Measurements from ENCODE around the gene FAM13A. TPM values are rescaled to one million over a fixed set of nuclear protein-coding genes. Genes with fewer than 3 reads are reported as not detected.
A peak's percentile ranks its signal among the peaks of the same experiment; 100 is the strongest.

FAM13A gene
- total RNA-seq, 1 experiment from 2014 or later: 60.3 TPM

DNA sequence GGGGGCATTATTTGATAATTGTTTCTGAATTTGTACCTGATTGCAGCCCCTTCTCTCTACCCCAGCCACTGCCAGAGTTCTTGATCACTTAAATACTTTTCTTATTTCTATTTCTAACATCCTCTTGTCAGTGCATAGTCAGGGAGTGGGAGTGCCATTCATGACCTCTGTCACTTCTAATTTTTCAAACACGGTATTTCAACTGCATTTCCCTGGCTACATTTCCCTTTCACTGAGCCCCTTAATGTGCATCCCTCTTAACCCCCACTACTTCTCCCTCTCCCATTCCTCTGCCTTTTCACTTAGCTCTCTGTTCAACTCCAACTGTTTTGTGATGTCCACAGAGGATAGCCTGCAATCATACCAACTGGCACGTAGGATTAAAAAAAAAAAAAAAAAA is 231.1 kb downstream of the FAM13A start:
- Histone ChIP-seq H3K4me3 (no peak overlapping the region), H3K27ac (no peak overlapping the region), H3K36me3 (no peaks in the 10 kb centered on the region), H3K4me1 (peaks cover 15% of the 10 kb centered on the region), H3K9me3 (replicated peaks) (no peaks in the 10 kb centered on the region), H3K27me3 (no peaks in the 10 kb centered on the region)
- no peak for DNase-seq

DNA sequence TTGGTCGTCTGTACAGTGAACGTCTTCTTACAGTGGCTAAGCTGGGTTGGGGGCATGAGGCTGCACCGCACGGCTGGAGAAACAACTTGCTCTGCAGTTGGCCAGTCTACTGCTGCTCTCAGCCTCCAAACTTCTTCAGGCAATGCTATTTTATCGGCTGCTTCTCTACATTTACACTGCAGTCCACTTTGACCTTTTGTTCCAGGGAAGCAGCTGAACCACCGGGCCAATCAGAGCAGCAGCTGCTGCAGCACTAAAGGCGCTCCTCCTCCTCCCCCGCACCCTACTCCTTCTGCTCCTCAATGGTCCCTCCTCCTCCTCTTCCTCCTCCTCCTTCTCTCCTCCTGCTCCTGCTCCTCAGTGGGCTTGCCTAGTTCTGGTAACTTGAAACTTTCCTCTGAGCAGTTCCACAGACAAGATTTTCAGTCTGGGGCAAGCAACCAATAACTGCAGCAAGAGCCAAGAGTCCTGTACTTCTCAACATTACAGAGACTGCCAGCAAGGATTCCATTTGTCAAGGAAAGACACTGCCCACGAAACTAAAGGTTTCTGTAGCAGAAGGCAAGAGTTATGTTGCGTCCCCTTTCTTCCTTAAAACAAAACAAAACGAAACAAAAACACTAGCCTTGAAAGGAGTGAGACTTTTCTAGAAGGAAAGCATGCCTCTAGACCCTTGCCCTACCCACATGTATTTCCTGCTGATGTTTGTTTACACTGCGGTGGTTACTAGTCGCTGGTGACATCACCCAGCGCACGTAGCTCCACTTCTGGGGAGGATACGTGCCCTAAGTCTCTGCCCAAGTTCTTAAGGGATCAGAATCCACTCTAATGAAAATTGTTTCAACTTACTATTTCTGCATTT is 233.7 kb downstream of the FAM13A start:
- peak; percentile 92 to 96 for DNase-seq
- Histone ChIP-seq H3K36me3 (no peaks in the 10 kb centered on the region), H3K9me3 (replicated peaks) (no peaks in the 10 kb centered on the region), H3K27ac (peak overlapping the region; percentile 69), H3K27me3 (no peaks in the 10 kb centered on the region), H3K4me1 (peaks cover 20% of the 10 kb centered on the region), H3K4me3 (peak overlapping the region; percentile 59)

- no peaks in the 10 kb centered on the region for H3K36me3 ChIP-seq
- peaks cover 20% of the 10 kb centered on the region for H3K4me1 ChIP-seq
- no peaks in the 10 kb centered on the region for H3K27me3 ChIP-seq
- H3K27ac ChIP-seq: peak overlapping the region; percentile 69
- peak overlapping the region; percentile 59 for H3K4me3 ChIP-seq
- DNase-seq: no peak
- H3K9me3 ChIP-seq (replicated peaks): no peaks in the 10 kb centered on the region
Measured at GRCh38 chr4:88822034-88822789, 234.8 kb downstream of the FAM13A start.

- Histone ChIP-seq H3K27me3 (no peaks in the 10 kb centered on the region), H3K27ac (no peak overlapping the region; the same call in 1 of the 2 replicates), H3K36me3 (no peaks in the 10 kb centered on the region), H3K4me3 (peak overlapping the region; percentile 59), H3K9me3 (replicated peaks) (no peaks in the 10 kb centered on the region), H3K4me1 (peaks cover 20% of the 10 kb centered on the region)
- DNase-seq: no peak
Measured at GRCh38 chr4:88821522-88821921, 235.5 kb downstream of the FAM13A start.

DNA sequence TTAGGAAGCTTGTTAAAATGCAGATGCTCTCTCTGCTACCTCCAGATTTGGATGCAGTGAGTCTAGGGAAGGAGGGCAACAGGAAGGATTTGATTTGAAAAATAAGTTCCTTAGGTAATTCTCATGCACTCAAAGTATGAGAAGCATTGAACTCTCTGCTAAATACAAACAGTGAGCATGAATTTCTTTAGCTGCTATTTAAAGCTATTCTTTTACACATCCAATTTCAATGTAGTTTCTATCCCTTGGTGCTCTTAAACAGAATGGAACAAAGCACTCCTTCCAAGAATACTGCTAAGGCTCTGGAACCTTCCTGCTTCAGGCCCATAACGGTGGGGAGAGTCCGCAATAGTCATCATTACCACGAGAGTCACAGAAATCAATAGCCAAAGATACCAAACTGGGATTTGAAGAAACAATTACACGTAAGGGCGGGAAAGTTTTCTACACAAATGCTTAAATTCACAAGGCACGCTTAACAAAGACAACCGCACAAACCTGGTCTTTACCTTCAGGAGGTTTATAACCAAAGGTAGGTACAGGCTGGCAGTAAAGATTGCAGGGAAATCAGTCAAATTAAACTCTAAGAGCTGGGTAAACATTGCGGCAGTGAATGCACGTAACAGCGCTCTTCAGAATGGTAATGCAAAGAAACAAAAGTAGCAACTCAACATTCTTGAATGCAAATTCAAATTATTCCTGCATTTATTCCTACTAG is 236.1 kb downstream of the FAM13A start:
- Histone ChIP-seq H3K4me1 (peaks cover 20% of the 10 kb centered on the region), H3K36me3 (no peaks in the 10 kb centered on the region), H3K27ac (no peak overlapping the region), H3K27me3 (no peaks in the 10 kb centered on the region), H3K9me3 (replicated peaks) (no peaks in the 10 kb centered on the region), H3K4me3 (peak overlapping the region; percentile 59)
- DNase-seq: no peak

GRCh38 chr4:88819818-88820697 is 236.9 kb downstream of the FAM13A start:
- no peak for DNase-seq
- Histone ChIP-seq H3K4me1 (peaks cover 20% of the 10 kb centered on the region), H3K27me3 (no peaks in the 10 kb centered on the region), H3K36me3 (no peaks in the 10 kb centered on the region), H3K27ac (no peak overlapping the region), H3K4me3 (no peak overlapping the region; the same call in 1 of the 2 replicates), H3K9me3 (replicated peaks) (no peaks in the 10 kb centered on the region)

DNA sequence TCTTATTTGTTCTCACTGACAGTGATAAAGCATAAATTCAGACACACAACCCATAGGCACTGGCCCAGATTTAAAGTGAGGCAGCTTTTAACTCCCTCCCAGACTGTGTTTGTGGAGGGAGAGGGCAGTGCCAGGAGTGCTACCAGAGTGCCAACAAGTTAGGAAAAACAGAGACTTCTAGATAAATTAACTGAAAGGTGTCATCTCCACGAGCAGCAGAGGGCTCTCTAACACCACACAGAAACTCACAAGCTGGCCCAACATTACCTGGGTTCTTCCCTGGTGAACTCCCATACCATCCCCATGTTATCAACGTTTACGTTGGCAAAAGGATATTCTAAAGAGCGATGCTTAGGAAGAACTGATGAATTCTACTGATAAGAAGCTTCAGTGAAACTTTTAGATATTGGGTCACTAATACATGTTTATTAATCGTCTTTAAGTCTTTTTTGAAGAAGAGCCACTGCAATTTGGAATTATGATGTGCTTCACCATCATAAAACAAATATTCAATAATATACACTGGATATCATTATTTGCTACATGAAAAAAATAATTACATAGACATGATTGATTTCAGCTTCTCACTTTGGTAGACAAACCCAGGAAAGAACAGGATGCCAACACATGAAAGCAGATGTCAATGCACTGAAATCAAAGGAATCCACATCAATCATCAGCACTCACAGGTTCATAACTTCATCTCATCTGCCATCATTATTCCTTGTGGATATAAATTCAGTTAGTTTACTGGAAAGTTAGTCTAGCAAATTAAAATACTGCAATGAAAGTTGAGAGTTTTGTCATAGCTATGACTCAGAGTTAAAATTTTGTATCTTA is 238.1 kb downstream of the FAM13A start:
- Histone ChIP-seq H3K27me3 (no peaks in the 10 kb centered on the region), H3K4me1 (peaks cover 16% of the 10 kb centered on the region), H3K9me3 (replicated peaks) (no peaks in the 10 kb centered on the region), H3K27ac (no peak overlapping the region), H3K4me3 (no peak overlapping the region), H3K36me3 (no peaks in the 10 kb centered on the region)
- DNase-seq: peak; percentile 49 to 76

- no peaks in the 10 kb centered on the region for H3K27me3 ChIP-seq
- no peak for DNase-seq
- no peak overlapping the region for H3K27ac ChIP-seq
Measured at GRCh38 chr4:88817740-88818139, 239.2 kb downstream of the FAM13A start.

DNA sequence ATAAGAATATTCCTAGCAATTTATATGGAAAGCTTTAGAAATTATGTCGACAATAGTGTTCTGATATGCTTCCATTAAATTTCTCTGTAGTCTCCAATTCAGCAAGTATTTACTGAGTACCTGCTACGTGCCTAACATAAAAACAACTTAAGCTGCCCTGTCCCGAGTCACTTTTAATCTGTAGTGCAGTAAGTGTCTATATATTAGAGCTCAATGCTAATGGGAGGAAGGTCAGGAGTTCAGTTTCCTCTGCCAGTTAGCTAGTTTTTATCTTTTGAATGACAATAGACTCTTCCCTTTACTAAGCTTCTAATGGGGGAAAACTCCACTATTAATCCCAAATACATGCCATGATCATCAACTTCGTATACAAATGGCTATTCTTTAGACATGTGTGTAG is 240.6 kb downstream of the FAM13A start:
- Histone ChIP-seq H3K27ac (no peak overlapping the region), H3K27me3 (no peaks in the 10 kb centered on the region), H3K36me3 (no peaks in the 10 kb centered on the region), H3K4me3 (no peak overlapping the region), H3K9me3 (replicated peaks) (no peaks in the 10 kb centered on the region), H3K4me1 (peaks cover 10% of the 10 kb centered on the region)
- no peak for DNase-seq

More at GRCh38 chr4:88817740-88818139, 239.2 kb downstream of the FAM13A start:
- H3K4me3 ChIP-seq: no peak overlapping the region
- no peaks in the 10 kb centered on the region for H3K9me3 ChIP-seq (replicated peaks)
- H3K36me3 ChIP-seq: no peaks in the 10 kb centered on the region
- peaks cover 16% of the 10 kb centered on the region for H3K4me1 ChIP-seq

- H3K27me3 ChIP-seq: no peaks in the 10 kb centered on the region
- H3K4me3 ChIP-seq: no peak overlapping the region
- DNase-seq: no peak
- no peaks in the 10 kb centered on the region for H3K4me1 ChIP-seq
- no peak overlapping the region for H3K27ac ChIP-seq
- no peaks in the 10 kb centered on the region for H3K9me3 ChIP-seq (replicated peaks)
- H3K36me3 ChIP-seq: no peaks in the 10 kb centered on the region
Measured at GRCh38 chr4:88814043-88814617, 242.9 kb downstream of the FAM13A start.

- no peak for DNase-seq
- H3K9me3 ChIP-seq (replicated peaks): no peaks in the 10 kb centered on the region
- H3K36me3 ChIP-seq: no peaks in the 10 kb centered on the region
- H3K4me1 ChIP-seq: no peaks in the 10 kb centered on the region
- no peaks in the 10 kb centered on the region for H3K27me3 ChIP-seq
- H3K4me3 ChIP-seq: no peak overlapping the region
- no peak overlapping the region for H3K27ac ChIP-seq
Measured at GRCh38 chr4:88813013-88813412, 244.0 kb downstream of the FAM13A start.

GRCh38 chr4:88812420-88812819 is 244.6 kb downstream of the FAM13A start:
- no peak overlapping the region for H3K4me3 ChIP-seq
- no peak for DNase-seq
- H3K36me3 ChIP-seq: no peaks in the 10 kb centered on the region
- no peaks in the 10 kb centered on the region for H3K4me1 ChIP-seq
- no peak overlapping the region for H3K27ac ChIP-seq
- no peaks in the 10 kb centered on the region for H3K27me3 ChIP-seq
- no peaks in the 10 kb centered on the region for H3K9me3 ChIP-seq (replicated peaks)

DNA sequence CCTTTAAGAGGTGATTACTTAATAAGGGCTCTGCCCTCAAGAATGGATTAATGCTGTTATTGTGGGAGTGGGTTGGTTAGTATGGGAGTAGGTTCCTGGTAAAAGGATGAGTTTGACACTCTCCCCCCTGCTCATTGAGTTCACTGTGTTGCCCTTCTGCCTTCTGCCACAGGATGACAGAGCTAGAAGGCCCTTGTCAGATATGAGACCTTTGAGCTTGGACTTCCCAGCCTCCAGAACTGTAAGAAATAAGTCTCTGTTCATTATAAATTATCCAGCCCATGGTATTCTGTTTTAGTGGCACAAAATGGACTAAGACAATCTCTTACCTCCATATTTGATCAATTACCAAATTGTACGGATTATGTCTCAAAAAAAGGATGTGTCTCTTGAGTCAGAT is 245.1 kb downstream of the FAM13A start:
- no peaks in the 10 kb centered on the region for H3K36me3 ChIP-seq
- H3K4me1 ChIP-seq: no peaks in the 10 kb centered on the region
- no peak overlapping the region for H3K27ac ChIP-seq
- no peaks in the 10 kb centered on the region for H3K9me3 ChIP-seq (replicated peaks)
- no peaks in the 10 kb centered on the region for H3K27me3 ChIP-seq
- H3K4me3 ChIP-seq: no peak overlapping the region
- no peak for DNase-seq
